GM18870 (cell line): ENCODE results near the gene SCAF1.
A peak's percentile ranks its signal among the peaks of the same experiment; 100 is the strongest.
"Not testable (repeated sequence)": the region's sequence is repeated elsewhere in the genome, so short reads cannot be mapped to it uniquely, and the experiment has no call there.

Experiments
- ATAC-seq: cut with Tn5 transposase; IDR thresholded peaks from one replicate; pipeline ENCODE4 v1.9.1; 2021; ENCODE audit warnings: moderate library complexity; ENCODE audit not compliant: unreplicated experiment

The SCAF1 gene

DNA sequence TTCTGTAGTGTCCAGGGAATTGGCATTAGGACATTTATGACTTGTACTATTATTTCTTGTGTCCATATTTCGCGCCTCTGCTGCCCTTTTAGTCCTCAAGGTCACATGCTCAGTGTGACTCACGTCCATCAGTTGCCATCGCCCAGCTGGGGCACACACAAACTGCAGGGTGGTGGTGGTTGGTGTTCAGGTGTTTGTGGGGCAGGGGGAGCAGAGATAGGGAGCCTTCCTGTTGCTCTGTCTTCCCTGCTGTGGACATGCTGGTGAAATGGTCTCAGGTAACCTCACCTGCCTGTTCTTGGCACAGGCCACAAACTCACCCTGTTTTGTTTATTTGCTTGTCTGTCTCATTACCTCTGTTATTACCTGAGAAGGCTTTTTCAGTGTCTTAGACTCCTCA is 28.6 kb upstream of the SCAF1 start:
- ATAC-seq, result no peak

DNA sequence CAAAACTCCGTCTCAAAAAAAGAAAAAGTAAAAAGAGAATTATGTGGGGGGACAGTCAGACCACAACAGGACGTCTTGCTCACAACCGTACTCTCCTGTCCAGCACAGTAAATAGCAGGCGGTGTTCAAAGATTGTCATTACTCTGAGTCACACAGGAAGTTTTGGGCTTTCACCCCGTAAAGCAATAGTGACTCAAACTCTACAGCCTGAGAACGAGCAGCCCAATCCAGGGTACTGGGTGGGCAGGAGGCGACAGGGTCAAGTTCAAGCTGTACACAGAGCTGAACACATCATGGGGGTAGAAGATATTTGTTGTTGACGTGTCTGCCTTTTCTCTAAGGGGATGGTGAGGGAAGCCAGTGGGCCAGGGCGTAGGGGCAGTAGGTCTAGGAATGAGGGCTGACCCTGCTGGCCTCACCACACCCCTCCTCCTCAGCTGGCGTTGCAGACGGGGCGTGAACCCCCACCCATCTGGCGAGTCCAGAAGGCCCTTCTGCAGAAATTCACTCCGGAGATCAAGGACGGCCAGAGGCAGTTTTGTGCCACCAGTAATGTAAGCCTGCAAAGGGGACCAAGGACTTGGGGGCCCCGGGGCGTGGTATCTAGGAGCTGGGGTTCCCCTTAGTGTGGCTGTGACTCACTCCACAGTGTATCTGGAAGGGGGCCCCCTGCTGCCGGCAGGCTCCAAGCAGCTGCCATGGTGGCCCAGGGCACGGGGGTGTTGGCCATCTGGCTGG is 27.7 kb upstream of the SCAF1 start:
- no peak for ATAC-seq

DNA sequence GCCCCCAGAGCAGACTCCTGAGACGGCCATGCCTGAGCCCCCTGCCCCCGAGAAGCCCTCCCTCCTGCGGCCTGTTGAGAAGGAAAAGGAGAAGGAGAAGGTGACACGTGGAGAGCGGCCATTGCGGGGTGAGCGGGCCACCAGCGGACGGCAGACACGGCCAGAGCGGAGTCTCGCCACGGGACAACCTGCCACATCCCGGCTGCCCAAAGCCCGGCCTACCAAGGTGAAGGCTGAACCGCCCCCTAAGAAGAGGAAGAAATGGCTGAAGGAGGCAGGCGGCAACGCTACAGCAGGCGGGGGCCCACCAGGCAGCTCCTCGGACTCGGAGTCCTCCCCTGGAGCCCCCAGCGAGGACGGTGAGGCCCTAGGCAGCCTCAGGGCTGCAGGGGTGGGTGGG is 26.1 kb upstream of the SCAF1 start:
- no peak for ATAC-seq

DNA sequence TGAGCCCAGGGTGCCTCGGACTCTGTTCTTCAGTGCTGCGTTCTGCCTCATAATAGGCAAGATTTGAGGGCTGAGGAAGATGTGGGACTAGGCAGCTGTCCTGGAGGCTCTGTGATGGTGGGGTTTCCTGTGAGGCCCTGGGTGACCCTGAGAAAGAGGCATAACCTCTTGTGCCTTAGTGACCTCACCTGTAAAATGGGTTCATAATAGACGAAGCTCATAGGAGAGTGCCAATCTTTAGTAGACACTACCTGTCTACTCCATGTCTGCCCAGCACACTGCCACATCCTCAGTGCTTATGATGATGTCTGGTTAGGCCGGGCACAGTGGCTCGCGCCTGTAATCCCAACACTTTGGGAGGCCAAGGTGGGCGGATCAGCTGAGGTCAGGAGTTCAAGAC is 25.5 kb upstream of the SCAF1 start:
- no peak for ATAC-seq

DNA sequence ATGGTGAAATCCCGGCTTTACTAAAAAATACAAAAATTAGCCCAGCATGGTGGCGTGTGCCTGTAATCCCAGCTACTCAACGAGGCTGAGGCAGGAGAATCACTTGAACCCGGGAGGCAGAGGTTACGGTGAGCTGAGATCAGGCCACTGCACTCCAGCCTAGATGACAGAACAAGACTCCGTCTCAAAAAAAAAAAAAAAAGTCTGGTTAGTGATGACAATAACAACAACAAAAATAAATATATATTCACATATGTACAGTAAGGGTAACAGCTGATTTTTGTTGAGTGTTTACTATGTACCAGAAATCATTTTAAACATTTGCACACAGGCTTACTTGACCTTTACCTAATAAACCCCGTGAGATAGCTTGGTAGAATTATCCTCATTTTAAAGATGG is 25.1 kb upstream of the SCAF1 start:
- ATAC-seq, result no peak

DNA sequence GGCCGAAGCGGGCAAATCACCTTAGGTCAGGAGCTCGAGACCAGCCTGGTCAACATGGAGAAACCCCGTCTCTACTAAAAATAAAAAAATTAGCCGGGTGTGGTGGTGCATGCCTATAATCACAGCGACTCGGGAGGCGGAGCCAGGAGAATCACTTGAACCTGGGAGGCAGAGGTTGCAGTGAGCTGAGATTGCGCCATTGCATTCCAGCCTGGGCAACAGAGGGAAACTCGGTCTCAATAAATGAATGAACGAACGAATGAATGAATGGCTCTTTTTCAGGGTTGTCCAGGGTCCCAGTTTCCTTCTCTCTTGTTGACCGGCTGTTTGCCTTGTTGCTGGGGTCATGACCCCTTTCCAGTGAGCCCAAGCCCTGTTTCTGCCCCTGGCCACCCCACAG is 24.1 kb upstream of the SCAF1 start:
- ATAC-seq, result not testable (repeated sequence)

DNA sequence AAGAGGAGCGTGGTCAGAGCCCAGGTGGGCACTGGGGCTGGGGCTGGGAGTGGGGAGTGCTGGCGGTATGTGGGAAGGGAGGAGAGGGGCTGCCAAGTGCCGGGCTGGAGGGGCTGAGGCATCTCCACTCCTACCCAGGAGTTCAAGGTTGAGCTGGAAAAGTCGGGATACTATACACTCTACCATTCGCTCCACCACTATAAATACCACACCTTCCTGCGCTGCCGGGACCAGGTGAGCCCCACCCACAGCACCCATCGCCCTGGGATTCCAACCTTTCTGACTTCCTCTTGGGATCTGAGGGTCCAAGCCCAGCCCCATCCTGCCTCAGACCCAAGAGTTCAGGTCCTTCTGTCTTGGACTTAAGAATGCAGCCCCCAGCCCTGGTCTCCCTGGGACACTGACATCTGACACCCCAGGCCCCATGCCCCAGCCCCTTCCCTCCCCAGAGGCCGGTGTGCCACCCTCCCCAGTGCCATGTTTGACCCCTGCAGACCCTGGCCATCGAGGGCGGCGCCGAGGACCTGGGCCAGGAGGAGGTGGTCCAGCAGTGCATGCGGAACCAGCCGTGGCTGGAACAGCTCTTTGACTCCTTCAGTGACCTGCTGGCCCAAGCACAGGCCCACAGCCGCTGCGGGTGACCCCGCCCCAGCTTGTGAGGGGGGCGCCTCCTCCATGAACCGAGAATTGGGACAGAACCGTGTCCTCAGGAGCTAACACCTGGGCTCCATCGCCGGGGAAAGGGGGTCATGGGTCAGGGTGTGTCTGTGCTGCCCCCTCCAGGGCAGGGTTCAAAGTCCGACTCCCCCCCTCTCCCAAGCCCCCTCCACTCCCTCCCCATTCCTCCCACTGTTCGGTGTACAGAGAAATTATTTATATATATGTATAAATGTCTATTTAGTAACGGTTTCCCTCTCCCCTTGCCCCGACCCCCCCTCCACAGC is 16.8 kb upstream of the SCAF1 start:
- no peak for ATAC-seq

DNA sequence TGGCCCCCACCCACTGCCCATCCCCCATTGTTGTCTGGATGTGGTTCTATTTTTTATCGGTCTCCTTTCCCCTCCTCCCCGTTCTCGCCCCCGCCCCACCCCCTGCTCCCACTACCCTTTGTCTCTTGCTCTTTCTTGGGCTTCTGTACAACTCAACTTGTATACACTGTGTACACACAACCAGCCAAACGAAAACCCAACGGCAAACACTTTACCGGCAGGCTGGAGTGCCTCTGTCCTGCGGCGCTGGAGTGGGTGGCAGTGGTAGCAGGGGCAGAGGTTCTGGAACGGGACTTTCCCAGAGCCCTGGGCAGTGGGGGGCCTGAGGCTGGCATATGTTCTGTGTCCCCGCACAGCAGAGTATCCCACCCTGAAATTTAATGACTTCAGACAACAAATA is 15.8 kb upstream of the SCAF1 start:
- no peak for ATAC-seq

DNA sequence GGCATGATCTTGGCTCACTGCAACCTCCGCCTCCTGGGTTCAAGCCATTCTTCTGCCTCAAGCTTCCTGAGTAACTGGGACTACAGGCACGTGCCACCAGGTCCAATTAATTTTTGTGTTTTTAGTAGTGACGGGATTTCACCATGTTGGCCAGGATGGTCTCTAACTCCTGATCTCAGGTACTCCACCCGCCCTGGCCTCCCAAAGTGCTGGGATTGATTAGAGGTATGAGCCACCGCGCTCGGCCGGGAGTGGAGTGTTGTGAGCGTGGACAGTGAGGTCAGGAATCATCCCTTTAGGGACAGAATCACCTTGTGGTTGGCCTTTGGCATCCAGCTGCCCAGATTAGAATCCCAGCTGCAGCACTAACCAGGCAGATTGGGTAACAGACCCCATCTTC is 12.3 kb upstream of the SCAF1 start:
- ATAC-seq, result no peak

DNA sequence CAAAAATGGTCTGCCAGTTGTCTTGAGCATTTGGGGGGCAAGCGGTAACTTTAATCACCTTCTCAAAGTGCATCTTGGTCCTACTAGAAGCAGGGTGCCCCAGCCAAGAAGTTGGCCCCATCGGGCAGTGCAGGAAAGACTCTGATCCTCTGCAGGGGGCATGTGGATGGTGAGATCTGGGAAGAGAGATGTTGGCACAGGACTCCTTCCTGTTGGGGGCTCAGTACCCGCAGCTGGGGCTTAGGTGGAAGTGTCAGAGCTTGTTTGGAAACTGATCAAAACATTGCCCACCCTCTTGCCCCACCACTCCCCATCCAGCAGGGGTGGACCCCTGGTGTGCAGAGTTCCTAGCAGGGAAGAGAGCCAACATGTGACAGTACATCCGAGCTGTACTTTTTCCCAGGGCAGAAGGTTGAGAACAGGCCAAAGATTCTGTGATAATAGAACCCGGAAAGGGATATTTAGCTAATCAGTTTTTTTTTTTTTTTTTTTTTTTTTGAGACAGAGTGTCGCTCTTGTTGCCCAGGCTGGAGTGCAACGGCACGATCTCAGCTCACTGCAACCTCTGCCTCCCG is 10.9 kb upstream of the SCAF1 start:
- ATAC-seq, result no peak

DNA sequence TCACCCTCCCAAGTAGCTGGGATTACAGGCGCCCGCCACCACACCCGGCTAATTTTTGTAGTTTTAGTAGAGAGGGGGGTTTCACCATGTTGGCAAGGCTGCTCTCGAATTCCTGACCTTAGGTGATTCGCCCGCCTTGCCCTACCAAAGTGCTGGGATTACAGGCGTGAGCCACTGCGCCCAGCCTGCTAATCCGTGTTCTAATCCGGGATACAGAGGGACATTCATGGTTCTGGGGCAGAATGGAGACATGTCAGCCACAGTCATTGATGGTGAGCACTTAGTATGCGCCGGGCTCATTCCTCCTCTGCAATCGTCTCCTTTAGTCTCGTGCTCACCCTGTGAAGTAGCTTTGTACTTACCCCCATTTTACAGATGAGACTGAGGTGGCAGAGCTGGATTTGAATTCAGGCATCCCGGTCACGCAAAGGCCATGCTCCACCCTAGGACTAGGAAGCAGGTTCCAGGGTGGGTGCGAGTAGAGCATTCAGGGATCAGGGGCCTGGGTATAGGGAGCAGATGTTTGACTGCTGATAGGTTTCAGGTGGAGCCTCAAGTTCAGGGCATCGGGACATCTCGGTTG is 10.3 kb upstream of the SCAF1 start:
- no peak for ATAC-seq

DNA sequence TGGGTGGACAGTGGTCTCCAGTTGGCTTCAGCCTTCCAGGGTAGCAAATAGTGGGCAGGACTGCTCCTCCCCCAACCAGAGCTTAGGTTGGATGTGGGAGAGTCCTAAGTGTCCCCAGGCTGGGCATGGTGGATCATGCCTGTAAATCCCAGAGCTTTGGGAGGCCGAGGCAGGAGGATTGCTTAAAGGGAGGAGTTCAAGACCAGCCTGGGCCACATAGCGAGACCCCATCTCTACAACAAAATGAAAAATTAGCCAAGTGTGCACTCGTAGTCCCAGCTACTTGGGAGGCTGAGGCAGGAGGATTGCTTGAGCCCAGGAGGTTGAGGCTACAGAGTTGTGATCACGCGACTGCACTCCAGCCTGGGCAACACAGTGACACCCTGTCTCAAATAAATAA is 9.4 kb upstream of the SCAF1 start:
- no peak for ATAC-seq

DNA sequence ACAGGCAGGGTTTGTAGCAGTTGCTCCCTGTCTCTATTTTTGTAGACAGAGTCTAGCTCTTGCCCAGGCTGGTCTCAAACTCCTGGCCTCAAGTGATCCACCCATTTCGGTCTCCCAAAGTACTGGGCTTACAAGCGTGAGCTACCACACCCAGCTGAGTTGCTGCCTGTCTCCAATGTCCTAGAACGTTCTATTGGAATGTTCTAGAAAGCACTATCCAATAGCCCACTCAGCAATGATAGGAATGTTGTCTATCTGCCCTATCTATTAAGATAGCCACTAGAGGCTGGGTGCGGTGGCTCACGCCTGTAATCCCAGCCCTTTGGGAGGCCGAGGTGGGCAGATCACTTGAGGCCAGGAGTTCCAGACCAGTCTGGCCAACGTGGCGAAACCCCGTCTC is 8.7 kb upstream of the SCAF1 start:
- not testable (repeated sequence) for ATAC-seq

DNA sequence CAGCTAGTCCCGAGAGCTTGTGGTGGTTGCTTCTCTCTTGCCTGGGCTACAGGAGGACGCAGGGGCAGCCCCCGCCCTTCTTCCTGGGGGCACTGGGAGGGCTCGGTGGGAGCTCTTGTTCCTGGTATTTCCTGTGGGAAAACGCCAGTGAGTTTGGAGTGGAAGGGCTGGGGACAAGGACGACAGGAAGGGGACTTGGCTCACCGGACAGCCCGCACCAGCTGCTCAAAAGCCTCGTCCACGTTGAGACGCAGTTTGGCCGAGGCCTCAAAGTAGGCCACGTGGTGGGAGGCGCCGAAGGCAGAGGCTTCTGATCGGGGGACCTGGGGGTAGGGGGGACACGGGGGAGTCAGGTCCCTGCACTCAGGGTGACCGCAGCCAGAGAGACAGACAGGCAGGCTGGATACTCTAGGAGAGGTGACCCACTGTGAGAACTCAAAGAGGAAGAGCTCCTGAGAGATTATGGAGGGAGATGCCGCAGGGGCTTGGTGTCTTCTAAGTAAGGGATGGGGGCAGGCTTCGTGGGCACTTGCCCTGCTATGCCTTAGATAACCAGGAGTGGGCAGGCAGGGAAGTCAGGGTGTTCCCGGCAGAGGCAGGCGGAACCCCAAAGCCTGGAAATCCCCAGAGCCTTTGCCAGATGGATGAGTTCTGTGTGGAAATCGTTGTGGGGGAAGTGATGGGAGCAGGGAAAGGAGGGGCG is 6.3 kb upstream of the SCAF1 start:
- no peak for ATAC-seq

DNA sequence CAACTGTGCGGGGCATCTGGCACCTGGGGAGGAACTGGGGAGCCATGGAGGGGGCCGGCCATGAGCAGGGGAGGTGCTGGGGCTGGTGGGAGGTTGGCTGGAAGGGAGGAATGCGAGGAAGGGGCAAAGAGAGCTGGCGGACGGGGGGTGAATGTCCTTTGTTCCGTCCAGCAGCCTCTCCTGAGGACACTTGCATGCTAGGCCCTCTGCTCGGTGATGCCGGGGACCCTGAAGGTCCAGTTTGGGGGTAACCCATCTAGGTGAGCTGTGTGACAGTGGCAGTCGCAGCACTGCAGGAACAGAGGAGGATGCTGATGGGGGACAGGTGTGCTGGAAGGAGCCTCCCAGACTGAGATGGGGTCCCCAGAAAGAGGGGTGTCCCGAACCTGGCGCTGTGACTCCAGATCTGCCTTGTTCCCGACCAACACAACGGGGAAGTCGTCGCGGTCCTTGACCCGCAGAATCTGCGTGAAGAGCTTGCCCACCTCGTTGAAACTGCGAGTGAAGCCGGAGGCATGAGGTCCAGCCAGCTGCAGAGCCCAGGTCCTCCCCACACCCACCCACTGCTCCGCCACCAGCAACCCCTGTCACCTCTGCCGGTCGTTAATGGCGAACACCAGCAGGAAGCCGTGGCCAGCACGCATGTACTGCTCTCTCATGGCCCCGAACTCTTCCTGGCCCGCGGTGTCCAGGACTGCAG is 5.6 kb upstream of the SCAF1 start:
- no peak for ATAC-seq

DNA sequence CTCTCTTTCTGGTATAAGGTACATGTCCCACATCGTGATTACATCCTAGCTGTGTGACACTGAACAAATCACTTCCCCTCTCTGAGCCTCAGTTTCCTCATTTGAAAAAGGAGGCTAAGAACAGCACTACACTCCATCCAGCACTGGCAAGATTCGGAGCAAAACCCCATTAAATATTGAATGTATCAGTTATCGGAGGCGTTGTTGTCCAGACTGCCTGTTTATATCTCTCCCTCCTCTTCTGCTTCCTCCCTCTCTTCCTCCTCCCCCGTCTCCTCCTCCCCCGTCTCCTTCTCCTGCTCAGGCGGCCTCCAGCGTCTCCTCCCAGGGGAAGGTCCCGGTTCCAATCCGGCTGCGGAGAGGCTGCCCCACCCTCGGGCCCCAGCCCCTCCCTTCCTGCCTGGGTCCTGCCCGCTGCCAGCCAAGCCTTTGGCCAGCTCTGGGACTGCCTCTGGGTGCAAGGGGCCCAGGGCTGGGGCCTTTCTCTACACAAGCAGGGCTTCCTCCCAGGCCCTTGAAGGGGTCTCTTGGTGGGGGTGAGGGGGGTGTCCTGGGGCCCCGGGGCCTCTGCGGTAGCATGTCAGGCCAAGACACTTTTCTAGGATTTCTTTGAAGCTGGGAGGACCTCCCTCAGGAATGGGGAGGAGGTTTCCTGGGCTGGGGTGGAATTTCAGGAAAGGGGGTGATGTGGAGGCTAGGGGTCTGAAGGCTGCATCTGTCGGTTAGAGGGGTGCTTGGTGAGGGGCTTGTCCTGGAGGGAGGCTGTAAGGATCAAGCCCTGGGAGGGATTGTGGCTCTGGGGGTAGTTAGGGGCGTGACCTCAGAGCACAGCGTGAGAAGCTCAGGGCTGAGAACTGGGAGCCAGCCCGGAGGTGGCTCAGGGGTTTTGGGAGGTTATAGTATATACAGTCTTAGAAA is 3.9 kb upstream of the SCAF1 start:
- ATAC-seq, result no peak

DNA sequence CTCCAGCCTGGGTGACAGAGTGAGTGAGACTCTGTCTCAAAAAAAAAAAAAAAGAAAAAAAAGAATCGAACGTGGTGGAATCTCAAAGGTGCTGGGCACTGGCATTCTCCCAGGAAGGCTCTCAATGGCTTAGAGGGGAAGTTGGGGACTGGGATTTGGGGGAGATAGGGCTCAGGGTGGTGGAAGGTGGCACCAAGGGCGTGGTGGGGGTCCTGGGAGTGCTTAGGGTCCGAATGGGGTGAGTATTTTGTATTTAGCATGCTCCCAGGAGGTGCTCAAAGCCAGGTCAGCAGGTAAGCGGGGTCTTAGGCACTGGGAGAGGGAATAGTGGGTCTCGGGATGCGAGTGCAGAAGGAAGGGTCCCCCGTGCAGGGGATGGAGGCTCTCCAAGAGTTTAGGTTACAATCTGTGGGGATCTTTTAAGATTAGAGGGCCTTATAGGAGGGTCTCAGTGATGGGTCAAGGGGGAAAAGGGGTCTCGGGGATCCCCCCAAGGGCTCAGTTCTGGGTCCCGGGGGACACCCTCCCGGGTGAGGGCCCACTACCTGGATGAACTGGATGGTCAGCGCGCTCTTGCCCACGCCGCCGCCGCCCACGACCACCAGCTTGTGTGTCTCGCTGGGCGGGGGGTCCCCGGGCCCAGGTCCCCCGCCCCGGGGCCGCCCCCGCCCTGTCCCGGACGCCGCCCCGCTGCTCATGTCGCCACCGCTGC is 2.5 kb upstream of the SCAF1 start:
- ATAC-seq, result no peak

DNA sequence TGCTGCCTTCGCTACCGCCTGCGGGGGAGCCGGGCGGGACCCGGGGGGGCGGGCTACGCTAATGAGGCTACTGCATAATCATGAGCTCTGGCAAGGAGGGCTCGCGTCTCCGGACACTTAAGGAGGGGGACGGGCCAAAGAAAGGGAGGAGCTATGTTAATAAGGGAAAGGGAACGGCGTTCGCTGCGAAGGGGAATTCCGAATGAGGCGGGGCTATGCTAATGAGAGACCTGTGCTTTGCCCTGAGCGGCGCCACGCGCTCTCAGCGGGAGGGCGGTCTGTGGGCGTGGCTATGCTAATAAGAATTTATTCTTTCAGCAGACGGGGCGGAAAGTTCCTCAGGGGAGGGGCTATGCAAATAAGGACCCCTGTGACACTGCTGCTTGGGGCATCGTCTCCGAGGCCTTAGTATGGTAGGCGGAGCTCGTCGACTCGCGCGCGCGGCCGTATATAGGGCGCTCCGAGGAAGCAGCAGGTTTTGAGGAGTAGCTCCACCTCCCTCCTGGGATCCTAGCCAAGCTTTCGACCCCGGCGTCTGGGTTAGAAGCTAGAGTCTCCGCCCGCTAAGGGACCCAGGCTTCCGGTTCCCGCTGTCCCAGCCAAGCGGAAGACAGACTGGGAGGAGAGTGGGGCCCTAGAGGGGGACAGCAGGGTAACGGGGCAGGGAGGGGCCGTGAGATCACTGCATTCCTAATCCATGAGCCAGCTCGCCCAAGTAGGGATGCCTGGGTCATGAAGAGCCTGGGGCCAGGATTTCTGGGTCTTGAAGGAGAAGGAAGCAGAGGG is 1.7 kb upstream of the SCAF1 start, which contains the start of gene RRAS:
Gene RRAS (minus strand): TSS at position 31 of the 786 bp plus-strand sequence. CDS start 45 bp downstream, outside the sequence.
- peak; percentile 65 for ATAC-seq
